Tibial nerve (tissue), 4 donors: Measurements from ENCODE around the gene TFAP2E.

Experiments
- CTCF ChIP-seq, 5 experiments: fragments of 200-600 bp in 3 of 5; fragments of 450-650 bp in 2 of 5; sonication (generic) in 3 of 5; IDR thresholded peaks; one replicate each; pipeline ENCODE4 v1.5.1; 2016 to 2019; ENCODE audit warnings: antibody characterized with exemption in 5 of 5, mild to moderate bottlenecking in 3 of 5, moderate library complexity in 2 of 5
- EP300 ChIP-seq, 2 donors: sonication (generic); formaldehyde crosslinking; IDR thresholded peaks; one replicate each; pipeline ENCODE4 v1.6.1; 2017; ENCODE audit warnings: antibody characterized with exemption in 2 of 2, mild to moderate bottlenecking in 1 of 2
- POLR2A ChIP-seq, 2 donors: fragments of 450-650 bp; IDR thresholded peaks; one replicate each; pipeline ENCODE4 v1.6.1; 2017; ENCODE audit warnings: antibody characterized with exemption in 2 of 2, mild to moderate bottlenecking in 2 of 2, moderate library complexity in 2 of 2

DNA sequence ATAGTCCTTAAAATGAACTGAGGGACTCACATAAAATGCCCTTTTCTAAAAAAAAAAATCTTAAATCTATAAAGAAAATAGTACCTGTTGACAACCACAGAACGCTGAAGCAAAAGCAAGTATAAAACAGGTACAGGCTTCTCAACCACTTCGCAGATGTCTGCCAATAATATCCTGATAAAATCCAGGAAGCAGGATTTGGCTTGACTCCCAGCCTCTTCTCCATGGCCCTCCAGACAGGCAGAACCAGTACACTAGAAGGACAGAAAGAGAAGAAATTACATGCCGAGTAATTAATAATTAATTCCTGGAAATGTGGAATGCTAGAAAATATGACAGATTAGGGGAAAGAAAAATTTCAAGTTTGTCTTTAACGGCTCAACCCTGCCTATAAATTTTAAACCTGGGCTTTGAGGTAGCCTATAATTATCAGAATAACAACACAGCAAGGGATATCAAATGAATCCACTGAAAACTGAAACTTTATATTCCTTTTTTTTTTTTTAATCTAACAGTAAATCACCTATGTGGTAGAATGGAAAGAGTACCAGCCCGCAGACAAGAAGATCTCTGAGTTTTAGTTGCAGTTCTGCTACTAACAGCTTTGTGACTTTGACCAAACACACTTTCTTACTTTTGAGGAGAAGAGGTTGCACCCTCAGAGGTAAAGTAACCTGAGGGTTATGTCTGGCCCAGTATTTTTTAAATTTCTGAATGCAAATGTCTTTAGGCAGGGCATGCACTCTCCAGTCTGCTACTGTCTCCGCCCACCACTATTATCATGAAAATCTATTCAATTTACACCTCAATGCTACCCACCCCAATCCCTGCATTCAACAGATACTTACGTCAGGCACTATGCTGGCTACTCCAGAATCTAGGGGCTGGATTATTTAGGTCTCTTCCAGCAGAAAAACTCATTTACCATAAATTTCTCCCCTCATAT lies 18.6 kb upstream of the TFAP2E start:
- TF ChIP-seq CTCF (IDR thresholded peaks at IDR 0.05), result no peak
- TF ChIP-seq POLR2A (IDR thresholded peaks at IDR 0.05), result no peak
- no peak for TF ChIP-seq EP300 (IDR thresholded peaks at IDR 0.05)
